ENCODE measurements around the gene FAM210B. TPM values are rescaled to one million over a fixed set of nuclear protein-coding genes. Genes with fewer than 3 reads are reported as not detected.
"Not testable (repeated sequence)": the region's sequence is repeated elsewhere in the genome, so short reads cannot be mapped to it uniquely, and the experiment has no call there.

The FAM210B gene
- total and polyA plus RNA-seq, 9 of the 15 experiments (the other 6 are each of a cell fraction or from before 2014, with no cell fraction given) = 12.1 to 87.3 (median 47.6) TPM

DNA sequence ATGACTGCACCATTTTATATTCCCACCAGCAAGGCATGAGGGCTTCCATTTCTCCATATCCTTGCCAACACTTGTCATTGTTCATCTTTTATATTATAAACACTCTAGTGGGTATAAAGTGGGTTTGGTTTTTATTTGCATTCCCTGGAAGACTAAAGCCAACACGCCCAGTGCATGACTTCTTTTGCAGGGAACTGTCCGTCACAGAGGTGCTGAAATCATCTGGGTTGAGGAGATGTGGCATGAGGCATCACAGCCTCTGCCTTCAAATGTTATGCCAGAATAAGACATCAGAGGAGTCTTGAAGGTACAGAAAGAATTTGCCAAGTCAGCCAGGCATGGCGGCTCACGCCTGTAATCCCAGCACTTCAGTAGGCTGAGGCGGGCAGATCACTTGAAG lies 29.9 kb upstream of the FAM210B start:
- Histone ChIP-seq H3K27me3 (ENCODE audit: control insufficient read depth in 2 of 2, insufficient read depth in 2 of 2, low read length in 2 of 2) (no peaks in the 10 kb centered on the region), H3K36me3 (ENCODE audit: control insufficient read depth, insufficient read depth, low read length) (no peaks in the 10 kb centered on the region), H3K79me2 (ENCODE audit: control insufficient read depth, insufficient read depth, low read length) (no peaks in the 10 kb centered on the region), H2AFZ (ENCODE audit: low read depth, low read length) (no peak overlapping the region), H3K27ac (ENCODE audit: extremely low read depth, low read depth, low read length) (no peak overlapping the region), H3K9ac (ENCODE audit: insufficient read depth in 1 of 2, low read depth in 2 of 2, low read length in 2 of 2) (no peak overlapping the region), H3K9me3 (replicated peaks; ENCODE audit: control insufficient read depth, insufficient read depth, low read depth, low read length) (no peaks in the 10 kb centered on the region), H3K4me1 (replicated peaks in 1 of 2; ENCODE audit: control insufficient read depth in 2 of 2, insufficient read depth in 2 of 2, low read length in 2 of 2) (no peaks in the 10 kb centered on the region), H3K4me2 (ENCODE audit: insufficient read depth, low read length) (no peak overlapping the region), H3K9me1 (ENCODE audit: control insufficient read depth, insufficient read depth, low read length) (no peaks in the 10 kb centered on the region), H4K20me1 (replicated peaks; ENCODE audit: control insufficient read depth, insufficient read depth, low read length) (no peaks in the 10 kb centered on the region), H3K4me3 (no peak overlapping the region)
- ChIA-PET CTCF (ENCODE audit: low intra/inter-chr PET ratio) (no interaction called here), POLR2A (no interaction called here)
- DNase-seq (ENCODE audit: extremely low read depth in 1 of 4, low spot score in 3 of 4) = peak in 1 of 4 experiments; percentile 22
- intact Hi-C loops (cut with micrococcal nuclease) (no loop called here), in situ Hi-C loops (cut with MboI) (no loop called here)
- peak; percentile 92 for TF ChIP-seq MIER1 (IDR thresholded peaks at IDR 0.05; ENCODE audit: low read depth)
- TF ChIP-seq ZNF140 (CRISPR knock-in tag; IDR thresholded peaks at IDR 0.05) = no peak
- TF ChIP-seq, protein P1, sequence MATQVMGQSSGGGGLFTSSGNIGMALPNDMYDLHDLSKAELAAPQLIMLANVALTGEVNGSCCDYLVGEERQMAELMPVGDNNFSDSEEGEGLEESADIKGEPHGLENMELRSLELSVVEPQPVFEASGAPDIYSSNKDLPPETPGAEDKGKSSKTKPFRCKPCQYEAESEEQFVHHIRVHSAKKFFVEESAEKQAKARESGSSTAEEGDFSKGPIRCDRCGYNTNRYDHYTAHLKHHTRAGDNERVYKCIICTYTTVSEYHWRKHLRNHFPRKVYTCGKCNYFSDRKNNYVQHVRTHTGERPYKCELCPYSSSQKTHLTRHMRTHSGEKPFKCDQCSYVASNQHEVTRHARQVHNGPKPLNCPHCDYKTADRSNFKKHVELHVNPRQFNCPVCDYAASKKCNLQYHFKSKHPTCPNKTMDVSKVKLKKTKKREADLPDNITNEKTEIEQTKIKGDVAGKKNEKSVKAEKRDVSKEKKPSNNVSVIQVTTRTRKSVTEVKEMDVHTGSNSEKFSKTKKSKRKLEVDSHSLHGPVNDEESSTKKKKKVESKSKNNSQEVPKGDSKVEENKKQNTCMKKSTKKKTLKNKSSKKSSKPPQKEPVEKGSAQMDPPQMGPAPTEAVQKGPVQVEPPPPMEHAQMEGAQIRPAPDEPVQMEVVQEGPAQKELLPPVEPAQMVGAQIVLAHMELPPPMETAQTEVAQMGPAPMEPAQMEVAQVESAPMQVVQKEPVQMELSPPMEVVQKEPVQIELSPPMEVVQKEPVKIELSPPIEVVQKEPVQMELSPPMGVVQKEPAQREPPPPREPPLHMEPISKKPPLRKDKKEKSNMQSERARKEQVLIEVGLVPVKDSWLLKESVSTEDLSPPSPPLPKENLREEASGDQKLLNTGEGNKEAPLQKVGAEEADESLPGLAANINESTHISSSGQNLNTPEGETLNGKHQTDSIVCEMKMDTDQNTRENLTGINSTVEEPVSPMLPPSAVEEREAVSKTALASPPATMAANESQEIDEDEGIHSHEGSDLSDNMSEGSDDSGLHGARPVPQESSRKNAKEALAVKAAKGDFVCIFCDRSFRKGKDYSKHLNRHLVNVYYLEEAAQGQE (IDR thresholded peaks at IDR 0.05; ENCODE audit: borderline replicate concordance) = peak; percentile 97
- TF ChIP-seq, protein P1 (CRISPR knock-in tag; IDR thresholded peaks at IDR 0.05; ENCODE audit: low read depth) = peak; percentile 89
- TF ChIP-seq EHMT2 (IDR thresholded peaks at IDR 0.05) = peak; percentile 97
- no peak for FAIRE-seq
- WGBS (ENCODE audit: insufficient coverage, low coverage, missing lambda C conversion rate) = 0% methylated on average over 5 of the region's 5 CpGs
- BruUV-seq (replicated peaks) = no TSS peak
- no peak for ATAC-seq

DNA sequence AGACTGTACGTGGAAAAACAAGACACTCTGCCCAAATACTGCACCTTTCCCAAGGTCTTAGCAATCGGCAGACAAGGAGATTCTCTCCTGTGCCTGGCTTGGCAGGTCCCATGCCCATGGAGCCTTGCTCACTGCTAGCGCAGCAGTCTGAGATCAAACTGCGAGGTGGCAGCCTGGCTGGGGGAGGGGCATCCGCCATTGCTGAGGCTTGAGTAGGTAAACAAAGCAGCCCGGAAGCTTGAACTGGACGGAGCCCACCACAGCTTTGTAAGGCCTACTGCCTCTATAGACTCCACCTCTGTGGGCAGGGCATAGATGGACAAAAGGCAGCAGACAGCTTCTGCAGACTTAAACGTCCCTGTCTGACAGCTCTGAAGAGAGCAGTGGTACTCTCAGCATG lies 22.1 kb upstream of the FAM210B start:
- H2AFZ ChIP-seq (ENCODE audit: low read depth, low read length); H3K27ac ChIP-seq (ENCODE audit: extremely low read depth, low read depth, low read length); H3K36me3 ChIP-seq (ENCODE audit: control insufficient read depth, insufficient read depth, low read length); in situ Hi-C loops (cut with MboI); DNase-seq (ENCODE audit: extremely low read depth in 1 of 4, low spot score in 3 of 4); H4K20me1 ChIP-seq (replicated peaks; ENCODE audit: control insufficient read depth, insufficient read depth, low read length); H3K79me2 ChIP-seq (ENCODE audit: control insufficient read depth, insufficient read depth, low read length); ATAC-seq; H3K9me3 ChIP-seq (replicated peaks; ENCODE audit: control insufficient read depth, insufficient read depth, low read depth, low read length); H3K9me1 ChIP-seq (ENCODE audit: control insufficient read depth, insufficient read depth, low read length); FAIRE-seq; H3K9ac ChIP-seq (ENCODE audit: insufficient read depth in 1 of 2, low read depth in 2 of 2, low read length in 2 of 2); H3K4me3 ChIP-seq; H3K4me2 ChIP-seq (ENCODE audit: insufficient read depth, low read length); CTCF ChIA-PET (ENCODE audit: low intra/inter-chr PET ratio); POLR2A ChIA-PET; H3K27me3 ChIP-seq (ENCODE audit: control insufficient read depth in 2 of 2, insufficient read depth in 2 of 2, low read length in 2 of 2); BruUV-seq (replicated peaks); intact Hi-C loops (cut with micrococcal nuclease); H3K4me1 ChIP-seq (replicated peaks in 1 of 2; ENCODE audit: control insufficient read depth in 2 of 2, insufficient read depth in 2 of 2, low read length in 2 of 2): not testable (repeated sequence)
- WGBS (ENCODE audit: insufficient coverage, low coverage, missing lambda C conversion rate) = under 1% methylated on average over 8 of the region's 8 CpGs
